GM21717 (cell line): ENCODE results near the gene LRRC53.
A peak's percentile ranks its signal among the peaks of the same experiment; 100 is the strongest.

Source experiments
- ATAC-seq: cut with Tn5 transposase; IDR thresholded peaks from one replicate; pipeline ENCODE4 v1.9.1; 2021; ENCODE audit warnings: mild to moderate bottlenecking, moderate library complexity; ENCODE audit not compliant: unreplicated experiment

LRRC53 gene

GRCh38 chr1:74504125-74504932 lies 8.1 kb downstream of the LRRC53 start:
- ATAC-seq: peak; percentile 90

GRCh38 chr1:74502858-74503257 lies 9.6 kb downstream of the LRRC53 start:
- ATAC-seq: no peak

GRCh38 chr1:74502432-74502831 lies 10.0 kb downstream of the LRRC53 start:
- no peak for ATAC-seq

- no peak for ATAC-seq
Measured at GRCh38 chr1:74498901-74499300, 13.5 kb downstream of the LRRC53 start.

GRCh38 chr1:74496669-74497068 lies 15.7 kb downstream of the LRRC53 start:
- no peak for ATAC-seq

- ATAC-seq: no peak
Measured at GRCh38 chr1:74486036-74486435, 26.4 kb downstream of the LRRC53 start.

GRCh38 chr1:74485622-74486021 lies 26.8 kb downstream of the LRRC53 start:
- no peak for ATAC-seq

- ATAC-seq: no peak
Measured at GRCh38 chr1:74481607-74482006, 30.8 kb downstream of the LRRC53 start.

- no peak for ATAC-seq
Measured at GRCh38 chr1:74480068-74480467, 32.3 kb downstream of the LRRC53 start.

GRCh38 chr1:74478979-74479378 lies 33.4 kb downstream of the LRRC53 start:
- no peak for ATAC-seq

GRCh38 chr1:74474585-74474984 lies 37.8 kb downstream of the LRRC53 start:
- no peak for ATAC-seq

- ATAC-seq: no peak
Measured at GRCh38 chr1:74471470-74471869, 40.9 kb downstream of the LRRC53 start.

- no peak for ATAC-seq
Measured at GRCh38 chr1:74470936-74471335, 41.5 kb downstream of the LRRC53 start.

GRCh38 chr1:74470251-74470650 lies 42.2 kb downstream of the LRRC53 start:
- ATAC-seq: no peak

- ATAC-seq: no peak
Measured at GRCh38 chr1:74468982-74469603, 43.3 kb downstream of the LRRC53 start.

- no peak for ATAC-seq
Measured at GRCh38 chr1:74467786-74468377, 44.5 kb downstream of the LRRC53 start.

- ATAC-seq: no peak
Measured at GRCh38 chr1:74465193-74465681, 47.2 kb downstream of the LRRC53 start.

GRCh38 chr1:74464037-74464436 lies 48.4 kb downstream of the LRRC53 start:
- ATAC-seq: no peak

- ATAC-seq: peak; percentile 93
Measured at GRCh38 chr1:74463333-74463988, 49.0 kb downstream of the LRRC53 start.

GRCh38 chr1:74457253-74457652 lies 55.2 kb downstream of the LRRC53 start:
- no peak for ATAC-seq

GRCh38 chr1:74455390-74455789 lies 57.0 kb downstream of the LRRC53 start:
- ATAC-seq: no peak
